ENCODE measurements around the gene RPS14. TPM values are rescaled to one million over a fixed set of nuclear protein-coding genes. Genes with fewer than 3 reads are reported as not detected.
A peak's percentile ranks its signal among the peaks of the same experiment; 100 is the strongest.

Gene RPS14
- total RNA-seq, 1 donor from 2014 or later: 3,646 TPM

DNA sequence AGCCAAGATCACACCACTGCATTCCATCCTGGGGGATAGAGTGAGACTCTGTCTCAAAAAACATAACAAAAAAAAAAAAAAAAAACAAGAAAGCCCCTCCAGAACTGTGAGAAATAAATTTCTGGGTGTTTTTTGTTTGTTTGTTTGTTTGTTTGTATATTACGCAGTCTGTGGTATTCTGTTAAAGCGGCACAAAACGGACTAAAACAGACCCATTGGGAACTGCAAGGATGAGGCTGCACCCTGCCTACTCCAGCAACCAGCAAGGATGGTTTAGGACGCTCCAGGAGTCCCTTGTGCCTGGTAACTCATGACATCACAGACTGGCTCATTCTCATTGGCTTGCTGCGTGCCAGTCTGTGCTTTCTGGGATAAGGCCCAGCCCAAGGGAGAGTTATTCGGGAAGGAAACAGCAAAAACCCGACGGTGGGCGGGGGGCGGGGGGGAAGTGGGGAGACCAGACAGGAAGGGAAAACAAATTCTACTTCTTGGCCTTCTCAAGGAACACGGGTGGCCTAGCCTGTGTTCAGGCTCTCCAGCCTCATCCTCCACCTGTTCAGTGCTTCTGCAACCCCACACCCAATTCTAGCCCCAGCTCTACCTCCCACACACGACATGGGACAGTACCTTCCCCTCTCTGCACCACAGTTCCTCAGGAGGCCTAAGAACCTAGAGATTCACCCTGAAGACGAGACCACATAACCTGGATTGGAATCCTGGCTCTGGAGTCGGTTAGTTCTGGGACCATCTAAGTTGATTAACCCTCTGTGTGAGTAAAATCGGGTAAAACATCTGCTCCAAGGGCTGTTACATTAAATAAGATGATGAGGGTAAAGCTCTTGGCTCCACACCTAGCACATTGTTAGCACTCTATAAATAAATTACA lies 39.7 kb downstream of the RPS14 start:
- TF ChIP-seq, protein P1, sequence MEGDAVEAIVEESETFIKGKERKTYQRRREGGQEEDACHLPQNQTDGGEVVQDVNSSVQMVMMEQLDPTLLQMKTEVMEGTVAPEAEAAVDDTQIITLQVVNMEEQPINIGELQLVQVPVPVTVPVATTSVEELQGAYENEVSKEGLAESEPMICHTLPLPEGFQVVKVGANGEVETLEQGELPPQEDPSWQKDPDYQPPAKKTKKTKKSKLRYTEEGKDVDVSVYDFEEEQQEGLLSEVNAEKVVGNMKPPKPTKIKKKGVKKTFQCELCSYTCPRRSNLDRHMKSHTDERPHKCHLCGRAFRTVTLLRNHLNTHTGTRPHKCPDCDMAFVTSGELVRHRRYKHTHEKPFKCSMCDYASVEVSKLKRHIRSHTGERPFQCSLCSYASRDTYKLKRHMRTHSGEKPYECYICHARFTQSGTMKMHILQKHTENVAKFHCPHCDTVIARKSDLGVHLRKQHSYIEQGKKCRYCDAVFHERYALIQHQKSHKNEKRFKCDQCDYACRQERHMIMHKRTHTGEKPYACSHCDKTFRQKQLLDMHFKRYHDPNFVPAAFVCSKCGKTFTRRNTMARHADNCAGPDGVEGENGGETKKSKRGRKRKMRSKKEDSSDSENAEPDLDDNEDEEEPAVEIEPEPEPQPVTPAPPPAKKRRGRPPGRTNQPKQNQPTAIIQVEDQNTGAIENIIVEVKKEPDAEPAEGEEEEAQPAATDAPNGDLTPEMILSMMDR (conservative IDR thresholded peaks at IDR 0.05; ENCODE audit: low read depth, low read length): no peak
- peak overlapping the region; percentile 19 for H3K4me3 ChIP-seq (ENCODE audit: low read depth, low read length)
- peak; percentile 44 for DNase-seq (ENCODE audit: low read depth)

DNA sequence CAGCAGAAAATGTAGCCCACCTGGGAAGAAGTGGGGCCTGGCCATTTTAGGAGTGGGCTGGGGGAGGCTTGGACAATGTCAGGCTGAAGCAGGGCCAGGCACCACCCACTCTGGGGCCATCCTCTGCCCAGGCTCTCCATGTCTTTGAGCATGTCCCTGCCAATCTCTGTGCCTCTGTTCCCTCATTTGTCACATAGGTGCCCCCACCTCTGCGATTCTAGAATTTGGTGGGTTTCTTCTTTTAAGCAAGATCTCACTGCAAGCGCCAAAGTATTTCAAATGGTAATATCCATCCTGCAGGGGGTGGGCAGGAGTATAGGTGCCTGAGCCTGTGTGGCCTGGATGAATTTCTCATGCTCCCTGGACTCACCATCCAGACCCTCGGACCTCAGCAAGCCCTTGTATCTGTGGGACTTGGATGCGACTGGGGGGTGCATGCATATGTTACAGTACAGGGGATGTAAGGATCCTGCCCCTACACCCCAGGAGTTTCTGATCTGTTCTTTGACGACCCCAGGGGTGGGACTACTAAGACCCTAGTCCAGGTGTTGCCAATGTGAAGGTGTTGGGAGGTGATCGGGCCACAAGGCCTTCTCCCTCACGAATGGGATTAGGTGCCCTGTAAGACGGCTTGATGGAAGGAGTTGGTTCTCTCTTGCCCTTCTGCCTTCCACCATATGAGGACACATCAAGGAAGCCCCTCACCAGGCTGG lies 41.2 kb downstream of the RPS14 start:
- no peak overlapping the region for H3K4me3 ChIP-seq (ENCODE audit: low read depth, low read length)
- TF ChIP-seq, protein P1 (conservative IDR thresholded peaks at IDR 0.05; ENCODE audit: low read depth, low read length): no peak
- DNase-seq (ENCODE audit: low read depth): no peak

DNA sequence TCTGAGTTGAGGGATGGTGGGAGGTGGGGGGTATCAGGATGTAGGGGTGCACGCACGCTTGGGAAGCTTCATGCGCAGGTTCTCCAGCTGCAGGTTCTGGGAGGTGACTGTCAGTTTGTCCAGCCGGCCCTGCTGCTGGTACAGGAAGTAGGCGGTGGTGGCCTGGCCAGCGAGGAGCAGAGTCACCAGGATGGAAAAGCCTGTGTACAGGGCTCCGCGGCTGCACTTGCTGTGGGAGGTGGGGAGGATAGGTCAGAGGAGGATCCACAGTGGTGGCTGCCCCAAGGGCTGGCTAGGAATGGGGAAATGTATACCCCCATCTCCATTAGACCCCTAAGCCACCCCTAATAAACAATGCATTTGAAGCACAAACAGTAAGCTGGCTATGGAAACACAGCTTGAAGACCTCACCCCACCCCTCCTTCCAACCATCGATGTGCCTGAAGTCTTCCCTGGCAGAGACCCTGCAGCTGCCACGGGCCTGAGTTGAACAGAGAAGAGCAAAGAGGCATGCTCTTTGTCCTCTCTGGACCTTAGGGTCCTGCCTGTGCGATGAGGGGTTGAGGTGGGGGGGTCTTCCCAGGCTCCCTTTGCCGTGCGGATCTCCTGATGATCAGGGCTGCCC lies 42.3 kb downstream of the RPS14 start:
- DNase-seq (ENCODE audit: low read depth): no peak
- TF ChIP-seq, protein P1 (conservative IDR thresholded peaks at IDR 0.05; ENCODE audit: low read depth, low read length): no peak
- H3K4me3 ChIP-seq (ENCODE audit: low read depth, low read length): no peak overlapping the region

DNA sequence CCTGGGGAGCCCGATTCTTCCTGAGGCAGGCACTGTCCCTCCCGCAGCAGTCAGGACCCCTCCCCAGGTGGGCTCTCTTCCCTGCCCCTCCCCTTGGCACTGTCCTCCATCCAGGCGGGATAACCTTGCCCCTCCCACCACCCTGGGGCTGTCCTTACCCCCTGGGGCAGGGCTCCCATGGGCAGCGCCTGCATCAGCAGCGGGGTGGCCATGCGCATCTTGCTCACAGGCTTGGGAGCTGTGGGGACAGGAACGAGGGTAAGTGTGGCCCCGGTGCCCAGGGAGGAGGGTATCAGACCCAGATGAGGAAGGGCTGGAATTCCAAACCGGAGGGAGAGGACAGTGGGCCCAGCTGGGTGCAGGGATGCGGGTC lies 42.8 kb downstream of the RPS14 start:
- DNase-seq (ENCODE audit: low read depth): no peak
- TF ChIP-seq, protein P1 (conservative IDR thresholded peaks at IDR 0.05; ENCODE audit: low read depth, low read length): no peak
- H3K4me3 ChIP-seq (ENCODE audit: low read depth, low read length): no peak overlapping the region

DNA sequence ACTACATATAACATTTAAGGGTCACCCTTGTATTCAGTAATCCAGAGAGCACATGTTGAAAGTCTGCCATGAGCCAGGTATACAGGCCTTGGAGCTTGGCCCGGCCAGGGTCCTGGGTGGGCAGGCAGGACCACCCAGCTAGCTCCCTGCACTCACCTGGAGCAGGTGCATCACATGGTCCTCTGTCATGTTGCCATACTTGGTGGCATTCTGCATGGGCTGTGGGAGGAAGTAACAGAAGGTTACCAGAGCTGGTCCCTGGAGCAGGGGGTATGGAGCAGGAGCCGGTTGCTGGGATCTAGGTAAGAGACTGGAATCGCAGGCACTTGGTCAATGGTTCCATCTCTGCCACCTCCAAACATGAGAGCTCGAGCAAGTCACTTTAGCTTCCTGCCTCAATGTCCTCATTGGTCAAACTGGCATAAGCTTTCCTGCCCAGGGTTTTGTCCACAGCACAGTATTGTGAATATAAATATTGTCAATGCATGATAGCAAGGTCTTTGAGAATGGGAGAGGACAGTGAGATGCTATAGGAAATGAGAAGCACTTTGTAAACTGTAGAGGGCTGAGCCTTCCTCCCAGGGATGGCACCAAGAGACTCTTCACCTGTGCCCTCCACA lies 43.3 kb downstream of the RPS14 start:
- TF ChIP-seq, protein P1 (conservative IDR thresholded peaks at IDR 0.05; ENCODE audit: low read depth, low read length): no peak
- no peak overlapping the region for H3K4me3 ChIP-seq (ENCODE audit: low read depth, low read length)
- no peak for DNase-seq (ENCODE audit: low read depth)

DNA sequence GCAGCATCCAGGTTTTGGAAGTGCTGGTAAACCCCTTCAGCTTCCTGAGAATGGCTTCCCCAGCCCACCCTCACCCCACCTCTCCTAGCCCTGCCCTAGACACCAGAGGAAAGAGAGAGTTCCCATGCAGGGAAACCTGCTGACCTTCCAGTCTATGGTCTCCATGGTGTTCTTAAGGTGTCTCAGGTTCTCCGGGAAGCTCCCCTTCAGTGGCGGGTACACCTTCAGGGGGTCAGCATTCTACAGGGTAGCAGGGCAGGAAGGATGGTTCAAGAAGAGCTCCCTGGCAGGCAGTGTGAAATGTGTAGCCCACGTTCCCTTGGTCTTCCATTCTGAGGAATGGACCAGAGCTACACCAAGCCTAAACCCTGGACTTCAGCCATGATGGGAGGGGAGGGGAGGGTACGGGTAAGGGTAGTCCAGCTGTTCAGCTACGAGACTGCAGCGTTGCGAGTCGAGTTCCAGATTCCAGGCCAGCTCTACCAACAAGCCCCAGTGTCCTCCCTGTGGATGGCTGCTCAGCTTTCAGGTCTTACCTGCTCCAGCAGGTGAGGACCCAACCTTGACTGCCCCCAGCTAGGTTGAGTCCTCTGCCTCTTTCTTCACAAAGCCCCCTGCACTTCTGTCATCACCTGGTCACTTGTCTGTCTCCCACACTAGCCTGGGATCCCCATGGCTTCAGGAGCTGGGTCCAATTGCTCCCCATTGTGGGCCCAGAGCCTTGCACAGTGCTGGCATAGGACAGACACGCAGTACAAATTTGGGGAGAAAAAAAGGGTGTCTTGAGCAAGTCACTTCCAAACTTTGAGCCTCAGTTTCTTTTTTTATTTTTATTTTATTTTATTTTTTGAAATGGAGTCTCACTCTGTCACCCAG lies 44.4 kb downstream of the RPS14 start:
- DNase-seq (ENCODE audit: low read depth): no peak
- TF ChIP-seq, protein P1 (conservative IDR thresholded peaks at IDR 0.05; ENCODE audit: low read depth, low read length): no peak
- no peak overlapping the region for H3K4me3 ChIP-seq (ENCODE audit: low read depth, low read length)

Data from epithelial cell of proximal tubule (primary cell).